HepG2 (cell line): ENCODE measurements around the gene SMIM29. TPM values are rescaled to one million over a fixed set of nuclear protein-coding genes. Genes with fewer than 3 reads are reported as not detected.
A peak's percentile ranks its signal among the peaks of the same experiment; 100 is the strongest.

Experiments
- ATF3 ChIP-seq: sonication (generic); formaldehyde crosslinking; IDR thresholded peaks from 2 replicates; pipeline ENCODE4 v1.4.0; 2020; ENCODE audit warnings: missing genetic modification reagents
- CREM ChIP-seq, 2 experiments: sonication (generic) in 1 of 2; formaldehyde crosslinking in 1 of 2; IDR thresholded peaks; 2 replicates each; pipeline versions ENCODE4 v1.4.0 to v1.6.1; 2016 to 2020; ENCODE audit warnings: antibody characterized with exemption in 1 of 2, mild to moderate bottlenecking in 1 of 2, missing genetic modification reagents in 1 of 2
- NFRKB ChIP-seq: fragments of 450-650 bp; IDR thresholded peaks from 2 replicates; pipeline ENCODE4 v1.6.1; 2017
- SMAD1 ChIP-seq: sonication (generic); formaldehyde crosslinking; IDR thresholded peaks from 2 replicates; pipeline ENCODE4 v1.4.0; 2020; ENCODE audit warnings: missing genetic modification reagents, low read depth, mild to moderate bottlenecking, borderline replicate concordance
- TFAP4 ChIP-seq: sonication (generic); IDR thresholded peaks from 2 replicates; pipeline ENCODE4 v1.6.1; 2016; ENCODE audit warnings: low read depth, borderline replicate concordance
- TMF1 ChIP-seq: sonication (generic); formaldehyde crosslinking; IDR thresholded peaks from 2 replicates; pipeline ENCODE4 v1.8.1; 2022; ENCODE audit warnings: low read depth, missing genetic modification reagents
- TP53 ChIP-seq: sonication (generic); formaldehyde crosslinking; conservative IDR thresholded peaks from 2 replicates; pipeline ENCODE4 v1.4.0; 2020; ENCODE audit warnings: missing genetic modification reagents
- ZFP91 ChIP-seq: sonication (generic); formaldehyde crosslinking; IDR thresholded peaks from 2 replicates; pipeline ENCODE4 v1.9.0; 2022; ENCODE audit warnings: missing genetic modification reagents, mild to moderate bottlenecking, borderline replicate concordance
- ZNF367 ChIP-seq: sonication (generic); formaldehyde crosslinking; IDR thresholded peaks from 2 replicates; pipeline ENCODE4 v1.4.0; 2020; ENCODE audit warnings: missing genetic modification reagents, borderline replicate concordance
- polyA plus RNA-seq, 8 experiments: library from polyadenylated mRNA; depleted of rRNA in 3 of 8; stranded (reverse) in 7 of 8; unstranded in 1 of 8; fragments of >200 nt; fragmentation: Illumina TruSeq in 4 of 8; extraction: Trizol in 4 of 8; gene quantifications; 2 replicates each; pipeline versions ENCODE4 v1.2.1 to v1.2.3, GENCODE V29; 2011 to 2016; ENCODE audit warnings: low read depth in 4 of 8, missing spikeins in 1 of 8, mixed read lengths in 1 of 8; ENCODE audit not compliant: insufficient read depth in 1 of 8
- total RNA-seq, 5 experiments: library from RNA; depleted of rRNA; stranded (reverse); fragments of >200 nt; fragmentation: Illumina TruSeq; extraction: Trizol; gene quantifications; 2 replicates each; pipeline ENCODE4 v1.2.3, GENCODE V29; 2016; ENCODE audit warnings: low read depth in 1 of 5
- TF ChIP-seq, protein P1 (sequence below): sonication (generic); formaldehyde crosslinking; IDR thresholded peaks from 2 replicates; pipeline ENCODE4 v1.4.0; 2020; ENCODE audit warnings: mild to moderate bottlenecking, missing genetic modification reagents
- TF ChIP-seq, protein P2 (sequence below): sonication (generic); formaldehyde crosslinking; IDR thresholded peaks from 2 replicates; pipeline ENCODE4 v1.9.0; 2021; ENCODE audit warnings: missing genetic modification reagents, borderline replicate concordance
- TF ChIP-seq, protein P3 (sequence below): sonication (generic); formaldehyde crosslinking; IDR thresholded peaks from 2 replicates; pipeline ENCODE4 v1.4.0; 2020; ENCODE audit warnings: mild to moderate bottlenecking, missing genetic modification reagents
- TF ChIP-seq, protein P4 (sequence below): IDR thresholded peaks from 2 replicates; pipeline ENCODE4 v1.6.1; 2016
- TF ChIP-seq, protein P5 (sequence below): sonication (generic); formaldehyde crosslinking; IDR thresholded peaks from 2 replicates; pipeline ENCODE4 v1.8.1; 2023; ENCODE audit warnings: mild to moderate bottlenecking, missing genetic modification reagents

The SMIM29 gene
- total and polyA plus RNA-seq, 2 of the 13 experiments (the other 11 are each of a cell fraction or from before 2014, with no cell fraction given) = 8.8 to 15.3 TPM

DNA sequence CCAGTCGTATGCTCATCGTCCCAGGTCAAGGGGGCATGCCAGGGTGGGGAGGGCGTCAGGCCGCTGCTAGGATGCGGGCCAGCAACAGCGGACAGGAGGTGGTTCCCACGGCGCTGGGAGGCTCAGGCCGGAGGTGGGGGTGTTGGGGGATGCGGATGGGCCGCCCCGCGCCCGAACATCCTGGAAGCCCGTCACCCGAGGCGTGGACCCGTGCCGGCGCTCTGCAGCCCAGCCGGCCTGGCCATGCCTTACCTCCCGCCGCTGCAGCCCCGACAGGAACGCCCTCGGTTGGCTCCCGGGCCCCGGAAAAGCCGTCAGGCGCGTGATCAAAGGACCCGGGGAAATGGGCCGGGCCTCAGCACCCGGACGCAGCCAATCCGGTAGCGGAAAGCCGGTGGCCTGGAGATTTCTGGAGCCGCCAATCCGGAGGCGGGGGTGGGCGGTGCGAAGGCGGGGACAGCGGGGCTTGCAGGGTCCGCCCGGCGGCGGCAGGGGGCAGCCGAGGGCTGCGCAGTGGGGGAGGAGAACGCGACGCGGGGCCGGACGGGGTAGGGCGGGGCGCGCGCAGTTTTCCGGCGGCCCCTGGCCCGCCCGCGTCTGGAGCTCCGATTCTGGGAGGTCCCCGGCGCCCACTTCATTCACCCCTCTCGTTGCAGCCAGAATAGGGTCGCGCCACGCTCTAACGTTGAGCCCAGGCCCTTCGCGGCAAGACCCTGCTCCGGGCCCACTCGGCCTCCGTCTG lies at the start of gene SMIM29 (continued):
- TF ChIP-seq, protein P1, sequence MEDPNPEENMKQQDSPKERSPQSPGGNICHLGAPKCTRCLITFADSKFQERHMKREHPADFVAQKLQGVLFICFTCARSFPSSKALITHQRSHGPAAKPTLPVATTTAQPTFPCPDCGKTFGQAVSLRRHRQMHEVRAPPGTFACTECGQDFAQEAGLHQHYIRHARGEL (CRISPR knock-in tag) = peak; percentile 83; the same call in 1 of the 2 replicates
- TF ChIP-seq TMF1 (CRISPR knock-in tag) (peak; percentile 62; the same call in 1 of the 2 replicates), ZNF367 (CRISPR knock-in tag) (no peak), CREM (IDR thresholded peaks at IDR 0.05) (no peak), CREM (CRISPR knock-in tag; IDR thresholded peaks at IDR 0.05) (no peak), NFRKB (no peak), ZFP91 (CRISPR knock-in tag) (peak; percentile 95; the same call in 1 of the 2 replicates), TFAP4 (peak; percentile 47; the same call in 1 of the 2 replicates), ATF3 (CRISPR knock-in tag) (no peak; the same call in 1 of the 2 replicates), SMAD1 (CRISPR knock-in tag) (peak; percentile 26; the same call in 1 of the 2 replicates), TP53 (CRISPR knock-in tag) (no peak; the same call in 1 of the 2 replicates)
- TF ChIP-seq, protein P2, sequence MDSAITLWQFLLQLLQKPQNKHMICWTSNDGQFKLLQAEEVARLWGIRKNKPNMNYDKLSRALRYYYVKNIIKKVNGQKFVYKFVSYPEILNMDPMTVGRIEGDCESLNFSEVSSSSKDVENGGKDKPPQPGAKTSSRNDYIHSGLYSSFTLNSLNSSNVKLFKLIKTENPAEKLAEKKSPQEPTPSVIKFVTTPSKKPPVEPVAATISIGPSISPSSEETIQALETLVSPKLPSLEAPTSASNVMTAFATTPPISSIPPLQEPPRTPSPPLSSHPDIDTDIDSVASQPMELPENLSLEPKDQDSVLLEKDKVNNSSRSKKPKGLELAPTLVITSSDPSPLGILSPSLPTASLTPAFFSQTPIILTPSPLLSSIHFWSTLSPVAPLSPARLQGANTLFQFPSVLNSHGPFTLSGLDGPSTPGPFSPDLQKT (CRISPR knock-in tag) = no peak
- TF ChIP-seq, protein P3, sequence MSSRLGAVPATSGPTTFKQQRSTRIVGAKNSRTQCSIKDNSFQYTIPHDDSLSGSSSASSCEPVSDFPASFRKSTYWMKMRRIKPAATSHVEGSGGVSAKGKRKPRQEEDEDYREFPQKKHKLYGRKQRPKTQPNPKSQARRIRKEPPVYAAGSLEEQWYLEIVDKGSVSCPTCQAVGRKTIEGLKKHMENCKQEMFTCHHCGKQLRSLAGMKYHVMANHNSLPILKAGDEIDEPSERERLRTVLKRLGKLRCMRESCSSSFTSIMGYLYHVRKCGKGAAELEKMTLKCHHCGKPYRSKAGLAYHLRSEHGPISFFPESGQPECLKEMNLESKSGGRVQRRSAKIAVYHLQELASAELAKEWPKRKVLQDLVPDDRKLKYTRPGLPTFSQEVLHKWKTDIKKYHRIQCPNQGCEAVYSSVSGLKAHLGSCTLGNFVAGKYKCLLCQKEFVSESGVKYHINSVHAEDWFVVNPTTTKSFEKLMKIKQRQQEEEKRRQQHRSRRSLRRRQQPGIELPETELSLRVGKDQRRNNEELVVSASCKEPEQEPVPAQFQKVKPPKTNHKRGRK (CRISPR knock-in tag) = 0 out of 2 replicates have a peak, but pooled peaks have one; percentile 65
- TF ChIP-seq, protein P4, sequence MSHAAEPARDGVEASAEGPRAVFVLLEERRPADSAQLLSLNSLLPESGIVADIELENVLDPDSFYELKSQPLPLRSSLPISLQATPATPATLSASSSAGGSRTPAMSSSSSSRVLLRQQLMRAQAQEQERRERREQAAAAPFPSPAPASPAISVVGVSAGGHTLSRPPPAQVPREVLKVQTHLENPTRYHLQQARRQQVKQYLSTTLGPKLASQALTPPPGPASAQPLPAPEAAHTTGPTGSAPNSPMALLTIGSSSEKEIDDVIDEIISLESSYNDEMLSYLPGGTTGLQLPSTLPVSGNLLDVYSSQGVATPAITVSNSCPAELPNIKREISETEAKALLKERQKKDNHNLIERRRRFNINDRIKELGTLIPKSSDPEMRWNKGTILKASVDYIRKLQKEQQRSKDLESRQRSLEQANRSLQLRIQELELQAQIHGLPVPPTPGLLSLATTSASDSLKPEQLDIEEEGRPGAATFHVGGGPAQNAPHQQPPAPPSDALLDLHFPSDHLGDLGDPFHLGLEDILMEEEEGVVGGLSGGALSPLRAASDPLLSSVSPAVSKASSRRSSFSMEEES (CRISPR knock-in tag) = peak; percentile 91; the same call in 1 of the 2 replicates
- TF ChIP-seq, protein P5, sequence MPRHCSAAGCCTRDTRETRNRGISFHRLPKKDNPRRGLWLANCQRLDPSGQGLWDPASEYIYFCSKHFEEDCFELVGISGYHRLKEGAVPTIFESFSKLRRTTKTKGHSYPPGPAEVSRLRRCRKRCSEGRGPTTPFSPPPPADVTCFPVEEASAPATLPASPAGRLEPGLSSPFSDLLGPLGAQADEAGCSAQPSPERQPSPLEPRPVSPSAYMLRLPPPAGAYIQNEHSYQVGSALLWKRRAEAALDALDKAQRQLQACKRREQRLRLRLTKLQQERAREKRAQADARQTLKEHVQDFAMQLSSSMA = peak; percentile 78
